ENCODE data around the gene ADIG.
"Not testable (repeated sequence)": the region's sequence is repeated elsewhere in the genome, so short reads cannot be mapped to it uniquely, and the experiment has no call there.

Gene ADIG

DNA sequence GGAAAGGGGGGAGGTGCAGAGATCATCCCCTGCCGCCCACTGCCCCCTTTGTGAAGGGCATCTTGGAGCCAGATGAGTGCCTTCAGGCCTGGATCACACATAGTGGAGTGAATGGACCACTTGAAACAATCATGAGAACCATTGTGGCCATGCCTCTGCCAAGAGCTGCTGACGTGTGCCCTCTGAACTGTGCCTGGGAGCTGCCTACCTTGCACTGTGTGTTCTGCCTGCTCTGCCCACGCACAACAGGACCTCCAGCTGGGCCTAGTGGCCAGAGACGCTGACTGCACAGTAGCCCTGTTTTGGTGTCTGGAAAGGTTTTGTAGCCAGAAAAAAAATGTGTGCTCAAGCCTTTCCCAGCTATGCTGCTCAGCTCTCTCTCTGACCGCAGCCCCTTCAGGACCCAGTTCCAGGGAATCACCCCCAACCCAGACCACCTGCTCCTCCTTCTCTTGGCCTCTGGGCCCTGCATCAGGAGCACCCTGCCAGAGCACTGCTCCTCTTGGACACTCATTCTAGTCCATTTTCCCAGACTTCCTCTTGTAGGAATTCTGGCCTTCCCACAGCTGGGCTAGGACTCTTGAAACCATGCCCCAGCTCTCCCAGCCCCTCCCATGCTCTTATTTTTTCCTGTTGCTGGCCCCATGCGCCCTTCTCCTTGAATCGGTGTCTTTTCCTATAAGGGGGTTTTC is 1.6 kb upstream of the ADIG start:
- no peak for DNase-seq

DNA sequence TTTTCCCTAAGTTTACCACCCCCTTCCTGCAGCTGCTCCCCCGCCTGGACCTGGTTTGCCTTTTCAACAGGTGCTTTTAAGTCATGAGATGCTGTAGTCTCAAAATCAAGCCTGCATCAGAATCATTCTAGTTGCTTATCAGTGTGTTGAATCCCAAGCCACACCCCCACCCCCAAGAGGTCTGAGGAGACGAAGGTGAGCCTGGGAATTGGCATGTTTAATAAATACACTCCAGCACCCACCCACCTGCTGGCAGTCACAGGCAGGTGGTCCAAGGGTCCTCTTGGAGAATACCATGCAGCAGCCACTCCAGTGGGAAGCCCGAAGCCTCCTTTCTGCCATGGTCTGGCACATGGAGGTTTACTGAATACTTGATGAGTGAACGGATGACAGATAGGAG is 1.1 kb upstream of the ADIG start:
- no peak for DNase-seq

DNA sequence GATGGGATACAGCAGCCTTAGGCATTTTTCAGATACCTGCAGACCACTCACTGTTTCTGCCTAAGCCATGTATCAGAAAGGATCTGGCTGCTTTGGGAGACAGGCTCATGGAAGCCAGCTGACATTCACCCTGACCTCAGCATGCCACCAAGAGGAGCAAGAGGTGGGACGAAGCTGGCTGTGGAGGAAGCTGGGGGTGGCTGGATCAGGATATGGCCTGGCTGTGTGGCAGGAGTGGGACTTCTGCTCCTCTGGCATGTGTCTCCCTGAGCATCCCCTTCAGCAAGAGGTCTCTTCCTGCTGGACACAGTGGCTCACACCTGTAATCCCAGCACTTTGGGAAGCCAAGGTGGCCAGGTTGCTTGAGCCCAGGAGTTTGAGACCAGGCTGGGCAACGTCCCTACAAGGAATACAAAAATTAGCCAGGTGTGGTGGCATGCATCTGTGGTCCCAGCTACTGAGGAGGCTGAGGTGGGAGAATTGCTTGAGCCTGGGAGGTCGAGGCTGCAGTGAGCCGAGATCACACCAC is 897 bp downstream of the ADIG start:
- no peak for DNase-seq

- no peak for DNase-seq
Observed at GRCh38 chr20:38583306-38583705, 2.3 kb downstream of the ADIG start.

- no peak for DNase-seq
Observed at GRCh38 chr20:38584099-38584763, 3.2 kb downstream of the ADIG start.

DNA sequence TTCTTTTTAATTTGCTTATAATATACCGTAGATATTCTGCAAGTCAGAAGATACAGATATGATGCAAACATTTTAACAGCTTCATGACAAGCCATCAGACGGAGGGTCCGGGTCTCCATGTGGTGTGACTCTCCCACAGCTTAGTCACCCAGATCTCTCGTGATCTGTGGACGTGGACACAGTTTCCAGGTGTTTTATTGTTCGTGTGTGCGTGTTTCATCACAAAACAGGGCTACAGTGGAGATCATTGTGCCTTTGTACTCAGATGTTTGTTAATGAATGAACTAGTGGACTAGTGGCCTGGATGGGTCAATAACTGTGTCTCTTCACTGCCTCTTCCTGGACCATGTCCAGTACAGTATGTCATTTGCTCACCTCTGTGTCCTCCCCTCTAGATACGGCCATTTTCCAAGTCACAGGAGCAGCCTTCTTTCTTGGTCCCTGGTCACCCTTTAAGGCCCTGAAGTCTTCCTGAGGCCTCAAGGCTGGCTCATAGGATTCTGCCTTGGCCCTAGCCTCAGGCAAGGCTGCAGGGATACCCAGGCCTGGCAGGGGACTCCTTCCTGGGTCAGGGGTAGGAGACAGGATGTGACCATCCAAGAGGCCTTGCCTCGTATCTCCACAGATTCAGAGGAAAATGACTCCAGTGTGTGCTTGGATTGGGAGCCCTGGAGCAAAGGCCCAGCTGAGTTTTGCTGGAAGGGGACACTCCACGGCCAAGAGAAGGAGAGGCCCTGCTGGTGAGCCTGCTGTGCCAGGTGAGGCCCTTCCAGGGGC is 4.6 kb downstream of the ADIG start:
- DNase-seq = no peak

DNA sequence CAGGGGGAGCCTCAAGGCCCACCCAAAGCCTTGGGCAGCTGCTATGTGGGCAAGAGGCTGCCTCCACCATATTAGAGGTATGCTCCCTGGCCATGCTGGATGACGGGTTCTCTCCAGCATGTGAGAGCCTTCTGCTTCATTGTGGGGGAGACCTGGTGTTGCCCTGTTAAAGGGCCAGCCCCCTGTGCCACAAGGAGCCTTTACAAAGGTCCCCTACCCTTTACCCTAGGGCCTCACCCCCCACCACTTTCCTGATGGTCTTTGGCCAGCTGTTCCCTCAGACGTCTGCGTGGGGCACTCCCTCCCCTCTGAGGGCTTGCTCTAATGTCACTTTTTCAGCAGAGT is 5.2 kb downstream of the ADIG start:
- no peak for DNase-seq

DNA sequence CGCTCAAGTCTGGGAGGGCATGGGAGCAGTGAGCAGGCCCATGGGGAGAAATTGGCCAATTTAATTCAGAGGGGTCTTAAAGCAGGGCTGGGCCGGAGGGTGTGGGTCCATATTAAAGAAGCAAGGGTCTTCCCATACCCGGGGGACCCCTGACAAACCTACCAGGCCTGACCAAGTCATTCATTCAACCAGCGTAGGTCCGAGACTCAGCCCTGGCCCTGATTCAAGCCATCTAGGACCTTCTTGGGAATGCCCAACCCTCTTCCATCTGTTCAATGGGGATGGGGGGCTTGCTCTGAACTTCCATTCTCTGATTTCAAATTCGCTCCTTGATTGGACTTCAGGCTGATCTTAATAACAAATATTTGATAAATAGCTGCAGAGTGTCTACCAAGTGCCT is 7.3 kb downstream of the ADIG start:
- no peak for DNase-seq

- DNase-seq = no peak
Observed at GRCh38 chr20:38589351-38589750, 8.4 kb downstream of the ADIG start.

DNA sequence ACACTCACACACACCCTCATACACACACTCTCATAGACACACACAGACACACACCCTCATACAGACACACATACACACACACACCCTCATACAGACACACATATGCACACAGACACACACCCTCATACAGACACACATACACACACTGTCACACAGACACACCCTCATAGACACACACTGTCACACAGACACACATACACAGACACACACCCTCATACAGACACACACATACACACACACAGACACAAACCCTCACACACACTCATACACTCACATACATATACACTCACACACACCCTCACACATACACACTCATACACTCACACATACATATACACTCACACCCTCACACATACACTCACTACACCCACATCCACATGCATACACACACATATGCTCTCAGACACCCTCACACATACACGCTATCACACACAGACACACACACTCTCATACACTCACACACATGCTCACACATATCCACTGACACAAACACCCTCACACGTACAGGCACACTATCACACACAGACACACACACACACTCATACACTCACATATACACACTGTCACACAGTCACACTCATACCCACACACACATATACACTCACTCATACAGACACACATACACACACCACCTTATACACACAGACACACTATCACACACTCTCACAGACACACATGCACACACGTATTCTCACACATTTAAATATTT is 9.1 kb downstream of the ADIG start:
- no peak for DNase-seq

DNA sequence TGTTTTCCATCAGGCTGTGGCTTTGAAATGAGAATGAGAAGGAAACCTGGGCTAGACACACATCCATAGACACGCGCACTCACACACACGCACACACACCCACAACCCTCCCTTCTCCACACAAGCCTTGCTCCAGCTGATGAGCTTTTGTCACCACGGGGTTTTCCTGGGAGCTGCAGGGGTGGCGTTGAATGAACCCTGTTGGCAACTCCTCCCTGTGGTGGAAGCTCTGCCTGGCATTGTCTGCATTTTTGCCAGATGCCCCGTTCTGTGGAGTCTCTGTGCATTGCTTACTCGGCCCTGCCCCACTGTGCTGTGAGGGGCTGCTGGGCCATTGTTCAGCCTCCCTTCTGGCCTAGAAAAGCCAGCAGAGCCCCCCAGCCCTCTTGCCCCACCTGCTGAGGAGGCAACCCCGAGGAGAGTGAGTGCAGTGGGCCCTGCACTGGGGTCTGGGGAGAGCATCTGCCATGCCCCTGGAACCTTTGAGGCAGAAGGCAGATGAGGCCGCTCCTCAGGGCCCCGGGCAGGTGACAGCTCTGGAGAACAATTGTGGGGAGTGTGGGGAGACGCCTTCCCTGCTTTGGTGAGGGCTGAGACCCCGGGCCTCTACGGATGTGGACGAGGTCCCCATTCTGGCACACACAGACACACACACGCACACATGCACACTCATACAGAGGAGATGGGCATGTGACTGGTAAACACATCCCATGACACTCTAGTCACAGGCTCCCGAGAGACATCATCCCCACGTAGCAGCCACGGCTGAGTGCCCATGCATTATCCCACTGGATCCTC is 9.9 kb downstream of the ADIG start:
- DNase-seq = no peak

GRCh38 chr20:38591474-38592410 is 10.7 kb downstream of the ADIG start:
- no peak for DNase-seq

- DNase-seq = not testable (repeated sequence)
Observed at GRCh38 chr20:38592411-38592790, 11.4 kb downstream of the ADIG start.

- not testable (repeated sequence) for DNase-seq
Observed at GRCh38 chr20:38594281-38594680, 13.3 kb downstream of the ADIG start.

- not testable (repeated sequence) for DNase-seq
Observed at GRCh38 chr20:38595886-38596285, 14.9 kb downstream of the ADIG start.

GRCh38 chr20:38599410-38599882 is 18.4 kb downstream of the ADIG start:
- no peak for DNase-seq

- no peak for DNase-seq
Observed at GRCh38 chr20:38600057-38600456, 19.1 kb downstream of the ADIG start.

GRCh38 chr20:38601216-38602184 is 20.5 kb downstream of the ADIG start, which contains the start of gene ARHGAP40:
Gene ARHGAP40 (plus strand): TSS chr20:38601809.
- DNase-seq = no peak

GRCh38 chr20:38602185-38602581 is 21.2 kb downstream of the ADIG start:
- DNase-seq = no peak

DNA sequence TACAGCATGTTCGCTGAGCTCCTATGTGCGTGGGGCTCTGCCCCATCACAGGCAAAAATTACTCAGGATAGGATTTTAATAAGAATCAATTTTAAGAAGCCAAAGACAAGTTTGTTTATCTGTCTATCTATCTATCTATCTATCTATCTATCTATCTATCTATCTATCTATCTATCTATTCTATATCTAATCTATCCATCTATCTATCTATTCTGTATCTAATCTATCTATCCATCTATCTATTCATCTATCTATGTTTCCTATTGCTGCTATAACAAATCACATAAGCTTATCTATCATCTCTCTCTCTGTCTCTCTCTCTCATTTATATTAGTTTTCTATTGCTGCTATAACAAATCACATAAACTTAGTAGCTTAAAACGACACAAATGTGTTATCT is 22.3 kb downstream of the ADIG start:
- DNase-seq = no peak

All from SHP77 treated with DMSO at 0.1 percent for 48 hours (cell line).